ENCODE measurements around the gene MPST.
"Not testable (repeated sequence)": the region's sequence is repeated elsewhere in the genome, so short reads cannot be mapped to it uniquely, and the experiment has no call there.

The MPST gene

DNA sequence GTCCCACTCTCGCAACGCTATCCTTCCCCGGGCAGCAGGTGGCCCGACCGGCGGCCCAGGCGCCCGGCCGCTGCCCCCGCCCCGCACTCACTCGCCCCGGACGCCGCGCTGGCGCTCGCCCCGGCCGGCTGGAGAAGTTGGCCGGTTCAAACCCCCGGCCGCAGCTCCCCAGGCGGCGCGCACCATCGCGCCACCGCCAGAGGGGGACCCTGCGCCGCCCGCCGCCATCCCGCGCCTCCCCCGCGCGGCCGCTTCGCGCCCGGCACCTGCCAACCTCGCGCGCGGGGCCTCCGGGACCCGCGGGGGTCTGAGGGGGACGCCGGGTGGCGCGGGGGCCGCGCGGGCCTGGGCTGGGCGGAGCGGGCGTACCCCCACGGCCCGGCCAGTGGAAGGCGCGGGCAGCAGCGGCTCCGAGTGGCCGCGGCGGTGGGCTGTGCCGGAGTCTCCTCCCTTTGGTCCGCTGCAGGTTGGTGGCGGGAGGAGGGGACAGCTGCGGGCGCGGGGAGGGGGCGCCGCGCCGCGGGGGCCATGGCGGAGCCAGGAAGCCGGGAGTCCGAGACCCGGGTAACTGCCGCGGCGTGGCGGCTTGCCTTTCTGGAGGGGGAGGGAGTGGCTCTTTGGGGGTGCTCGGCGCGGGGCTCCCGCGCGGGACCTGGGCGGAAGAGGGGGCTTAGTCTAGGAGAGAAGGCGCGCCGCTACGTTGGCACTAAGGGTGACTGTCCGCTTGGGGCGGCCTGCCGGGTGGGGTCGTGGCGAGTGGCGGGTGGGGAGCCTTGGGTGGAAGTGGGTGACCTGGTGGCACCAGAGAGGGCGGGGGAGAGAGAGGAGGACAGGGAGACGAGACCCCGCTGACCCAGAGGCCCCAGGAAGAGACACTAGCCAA is at the start of gene MPST, which contains the start of gene TST:
Gene MPST, plus strand, starts transcription at position 434 of the 883 bp plus-strand sequence. Its CDS starts 95 bp downstream, at position 529.
Gene TST, minus strand, starts transcription at position 139 of the 883 bp plus-strand sequence. CDS start 715 bp downstream, outside the sequence.
- DNase-seq: peak; percentile 37

DNA sequence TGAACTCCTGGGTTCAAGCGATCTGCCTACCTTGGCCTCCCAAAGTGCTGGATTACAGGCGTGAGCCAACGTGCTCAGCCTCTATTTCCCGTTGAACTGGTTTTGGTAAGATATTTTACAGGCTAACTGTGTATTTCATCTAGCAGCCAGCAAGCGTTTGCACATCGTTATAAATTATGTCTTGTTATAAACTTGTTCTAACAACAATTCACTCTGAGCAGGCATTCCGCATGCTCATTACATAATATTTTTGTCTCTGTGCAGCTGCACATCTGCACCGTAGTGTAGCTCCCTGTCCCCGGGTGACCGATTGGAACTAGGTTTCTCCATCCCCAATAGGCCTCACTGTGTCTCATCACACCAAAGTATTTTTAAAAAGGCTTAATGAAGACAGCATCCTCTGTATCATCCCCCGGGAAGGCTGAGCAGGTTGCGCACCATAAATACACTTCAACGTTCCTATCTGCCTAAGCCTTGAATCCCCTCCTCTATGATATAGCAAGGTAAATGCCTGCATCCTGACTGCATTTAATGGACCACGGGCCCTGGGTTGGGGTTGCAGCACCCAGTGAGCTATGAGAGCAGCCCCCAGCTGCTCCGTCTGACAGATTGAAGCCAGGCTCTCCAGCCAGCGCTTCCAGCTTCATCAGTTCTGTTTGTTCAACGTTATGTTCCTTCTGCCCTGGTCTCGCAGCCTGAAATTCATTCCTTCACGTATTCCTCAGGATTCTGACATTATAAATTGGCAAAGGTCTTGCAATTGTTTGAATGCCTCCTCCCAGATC is 48.0 kb upstream of the MPST start:
- no peak for DNase-seq

DNA sequence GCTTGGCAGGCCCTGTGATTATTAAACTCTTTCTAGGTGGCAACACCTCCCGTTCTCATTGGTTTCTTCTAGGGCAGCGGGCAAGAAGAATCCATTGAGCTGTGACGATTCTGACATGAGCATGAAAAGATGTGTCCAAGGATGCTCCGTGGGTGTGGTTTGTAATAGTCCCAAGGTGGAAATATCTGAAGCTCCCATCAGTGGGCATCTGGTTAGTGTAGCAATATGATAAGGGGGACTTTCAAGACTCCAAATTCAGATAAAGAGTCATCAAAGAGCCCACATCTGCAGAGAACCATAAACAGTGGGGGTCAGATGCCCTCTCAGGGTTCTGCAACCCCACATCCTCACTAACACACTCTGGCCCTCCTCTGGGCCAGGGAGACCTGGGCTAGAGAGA is 42.9 kb upstream of the MPST start:
- no peak for DNase-seq

DNA sequence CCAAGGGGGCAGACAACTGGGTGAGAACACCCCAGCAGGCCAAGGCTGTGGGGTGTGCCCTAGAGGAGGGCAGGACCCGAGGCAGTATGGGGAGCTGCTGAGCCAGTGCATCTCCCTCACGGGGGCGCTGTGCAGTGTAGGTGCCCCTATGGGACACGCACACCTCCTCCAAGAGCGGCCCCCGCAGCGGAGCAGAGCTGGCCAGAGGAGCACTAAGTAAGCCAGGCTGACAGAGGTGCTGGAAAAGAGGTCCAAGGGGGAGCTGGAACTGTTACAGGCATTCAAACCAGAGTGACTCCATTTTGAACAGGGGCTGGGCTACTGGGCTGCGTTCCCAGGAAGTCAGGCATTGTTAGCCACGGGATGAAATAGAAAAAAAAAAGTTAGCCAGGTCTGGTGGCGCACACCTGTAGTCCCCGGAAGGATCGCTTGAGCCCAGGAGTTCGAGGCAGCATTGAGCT is 42.1 kb upstream of the MPST start:
- DNase-seq: peak; percentile 83

DNA sequence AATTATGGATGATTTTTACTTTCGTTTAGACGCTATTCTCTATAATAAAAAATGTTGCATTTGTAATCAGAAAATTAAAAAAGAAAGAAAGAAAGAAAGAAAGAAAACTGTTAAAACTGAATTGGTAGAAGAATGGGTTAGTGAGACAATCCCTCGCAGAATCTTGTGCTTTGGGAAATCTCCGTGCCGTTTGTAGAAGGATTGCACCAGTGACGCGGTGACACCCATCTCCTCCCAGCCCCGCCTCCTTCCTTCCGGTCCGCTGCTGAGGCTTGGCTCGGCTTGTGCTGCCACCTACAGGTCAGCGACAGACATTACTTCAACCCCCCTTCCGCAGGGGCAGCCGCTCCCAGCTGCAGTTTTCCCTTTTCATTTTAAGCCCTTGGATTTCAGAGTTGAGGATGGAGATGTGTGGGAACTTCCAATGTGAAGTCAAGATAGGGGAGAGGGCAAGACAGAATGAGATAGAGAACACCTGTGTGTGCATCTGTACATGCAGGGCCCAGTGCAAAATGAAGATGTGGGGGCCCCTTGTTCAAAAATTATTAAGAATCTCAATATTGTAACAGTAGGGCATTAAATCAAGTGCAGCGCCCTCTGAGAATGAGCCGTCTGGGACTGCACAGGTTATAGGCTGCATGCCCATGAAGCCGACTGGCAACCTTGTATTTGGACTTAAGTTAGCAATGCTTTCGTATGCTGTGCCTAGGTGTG is 41.4 kb upstream of the MPST start:
- peak; percentile 87 for DNase-seq

DNA sequence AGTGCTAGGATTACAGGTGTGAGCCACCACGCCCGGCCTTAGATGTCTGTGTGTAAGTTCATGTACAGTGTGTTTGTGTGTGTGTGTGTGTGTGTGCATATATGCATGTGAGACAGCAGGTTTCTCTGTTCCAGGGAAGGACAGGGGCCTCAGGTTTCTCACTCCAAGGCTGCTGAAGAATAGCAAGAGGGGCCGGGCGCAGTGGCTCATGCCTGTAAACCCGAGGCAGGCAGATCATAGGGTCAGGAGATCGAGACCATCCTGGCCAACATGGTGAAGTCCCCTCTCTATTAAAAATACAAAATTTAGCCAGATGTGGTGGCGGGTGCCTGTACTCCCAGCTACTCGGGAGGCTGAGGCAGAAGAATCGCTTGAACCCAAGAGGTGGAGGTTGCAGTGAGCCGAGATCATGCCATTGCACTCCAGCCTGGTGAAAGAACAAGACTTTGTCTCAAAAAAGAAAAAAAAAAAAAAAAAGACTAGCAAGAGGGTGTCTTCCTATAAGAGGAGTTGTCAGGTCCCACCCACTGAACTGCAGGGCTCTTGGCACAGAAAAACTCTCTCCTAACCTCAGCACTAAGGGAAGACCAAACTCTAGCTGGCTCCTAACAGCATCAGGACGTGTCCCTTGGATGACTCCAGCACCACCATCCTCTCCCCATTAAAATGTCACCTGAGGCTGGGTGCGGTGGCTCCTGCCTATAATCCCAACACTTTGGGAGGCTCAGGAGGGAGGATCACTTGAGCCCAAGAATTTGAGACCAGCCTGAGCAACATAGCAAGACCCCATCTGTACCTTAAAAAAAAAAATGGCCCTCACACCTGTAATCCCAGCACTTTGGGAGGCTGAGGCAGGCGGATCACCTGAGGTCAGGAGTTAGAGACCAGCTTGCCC is 40.3 kb upstream of the MPST start:
- no peak for DNase-seq

DNA sequence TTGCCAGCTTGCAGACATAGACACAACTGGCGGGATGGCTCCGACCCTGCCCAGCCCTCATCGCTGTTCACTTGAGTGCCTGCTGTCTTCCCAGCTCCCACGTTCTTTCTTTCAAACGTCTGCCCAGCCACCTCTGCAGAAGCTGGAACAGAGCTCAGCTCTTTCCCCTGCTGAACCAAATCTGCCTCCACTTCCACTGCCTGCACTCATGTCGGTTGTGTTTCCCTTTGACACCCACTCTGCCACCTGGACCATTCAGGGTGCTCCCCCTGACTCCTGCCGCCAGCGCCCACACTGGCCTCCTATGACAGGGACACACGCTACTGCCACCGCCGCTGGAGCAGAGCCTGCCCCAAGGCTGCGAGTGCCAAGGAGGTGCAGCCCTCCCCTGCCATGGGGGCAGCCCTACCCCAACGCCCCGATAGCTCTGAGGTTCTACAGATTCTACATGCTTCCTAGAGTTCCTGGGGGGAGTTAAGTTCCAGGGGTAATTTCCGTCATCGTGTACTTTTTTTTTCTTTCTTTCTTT is 38.2 kb upstream of the MPST start:
- DNase-seq: no peak

DNA sequence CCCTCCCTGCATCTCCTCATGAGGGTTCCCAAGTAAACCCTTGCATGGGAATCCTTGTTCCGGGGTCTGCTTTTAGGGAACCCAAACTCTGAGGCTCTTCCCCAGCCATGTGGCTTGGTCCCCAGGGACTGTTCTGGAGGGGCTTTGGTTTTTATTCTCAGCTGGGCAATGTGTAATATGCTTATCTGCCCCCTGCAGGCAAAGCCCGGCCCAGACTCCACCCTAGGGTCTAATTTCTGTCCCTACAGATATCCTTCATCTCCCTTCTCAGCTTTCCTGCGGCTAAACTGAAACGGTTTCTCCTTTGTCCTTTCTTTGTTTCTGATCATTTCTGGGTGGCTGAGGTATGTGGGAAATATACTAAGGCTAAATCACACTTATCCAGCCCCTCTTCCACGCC is 37.4 kb upstream of the MPST start:
- no peak for DNase-seq

DNA sequence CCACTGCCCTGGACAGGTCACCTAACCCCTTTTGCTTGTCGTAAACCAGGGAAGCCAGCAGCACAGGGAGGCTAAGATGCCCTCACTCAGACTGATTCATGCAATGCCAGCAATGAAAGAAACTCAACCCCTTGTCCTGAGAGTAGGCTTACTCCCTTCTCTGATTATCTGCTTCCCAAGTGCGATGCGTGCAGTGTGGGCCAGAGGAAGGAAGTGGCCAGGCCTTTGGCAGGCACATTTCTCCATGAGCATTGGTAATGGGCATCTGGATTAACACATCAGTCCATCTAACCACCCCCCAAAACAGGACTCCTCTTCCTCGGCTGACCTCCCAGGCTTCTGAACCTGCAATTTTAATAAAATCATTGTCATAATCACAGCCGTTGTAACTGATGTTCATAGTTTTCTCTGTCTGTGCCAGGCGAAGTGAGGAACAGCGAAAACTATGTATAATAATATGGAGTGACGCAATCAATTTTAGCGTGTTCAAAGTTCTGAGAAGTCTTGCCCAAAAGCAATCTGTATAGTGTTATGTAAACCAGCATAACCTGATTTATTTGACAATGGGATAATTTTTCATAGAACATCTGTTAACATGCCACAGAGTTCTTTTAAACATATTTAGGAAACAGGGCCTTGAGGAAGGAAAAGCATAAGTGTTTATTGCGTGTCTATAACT is 34.2 kb upstream of the MPST start:
- no peak for DNase-seq

DNA sequence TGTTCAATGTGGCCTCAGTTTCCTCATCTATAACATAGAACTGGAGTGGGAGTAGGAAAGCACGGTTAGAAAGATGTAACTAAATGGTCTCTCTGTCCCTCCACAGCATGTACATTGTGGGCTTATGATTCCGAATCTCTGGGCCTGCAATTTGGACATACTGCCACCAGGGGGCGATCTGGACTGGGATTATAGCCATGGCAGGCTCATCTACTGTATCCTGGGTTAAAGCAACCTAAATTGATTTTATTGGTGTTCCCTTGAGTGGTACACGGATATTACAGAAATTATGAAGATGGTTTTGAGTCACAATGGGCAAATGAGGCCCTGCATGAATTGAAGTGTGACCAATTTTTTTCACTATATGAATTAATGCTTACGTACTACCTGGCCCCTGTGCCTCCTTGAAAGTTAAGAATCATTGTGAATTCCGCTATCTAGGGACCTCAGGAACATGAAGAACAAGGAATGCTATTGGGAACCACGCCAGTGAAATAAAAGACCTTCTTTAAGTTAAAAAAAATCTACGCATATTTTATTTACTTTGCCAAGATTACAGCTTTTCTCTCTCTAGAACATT is 33.2 kb upstream of the MPST start:
- no peak for DNase-seq

DNA sequence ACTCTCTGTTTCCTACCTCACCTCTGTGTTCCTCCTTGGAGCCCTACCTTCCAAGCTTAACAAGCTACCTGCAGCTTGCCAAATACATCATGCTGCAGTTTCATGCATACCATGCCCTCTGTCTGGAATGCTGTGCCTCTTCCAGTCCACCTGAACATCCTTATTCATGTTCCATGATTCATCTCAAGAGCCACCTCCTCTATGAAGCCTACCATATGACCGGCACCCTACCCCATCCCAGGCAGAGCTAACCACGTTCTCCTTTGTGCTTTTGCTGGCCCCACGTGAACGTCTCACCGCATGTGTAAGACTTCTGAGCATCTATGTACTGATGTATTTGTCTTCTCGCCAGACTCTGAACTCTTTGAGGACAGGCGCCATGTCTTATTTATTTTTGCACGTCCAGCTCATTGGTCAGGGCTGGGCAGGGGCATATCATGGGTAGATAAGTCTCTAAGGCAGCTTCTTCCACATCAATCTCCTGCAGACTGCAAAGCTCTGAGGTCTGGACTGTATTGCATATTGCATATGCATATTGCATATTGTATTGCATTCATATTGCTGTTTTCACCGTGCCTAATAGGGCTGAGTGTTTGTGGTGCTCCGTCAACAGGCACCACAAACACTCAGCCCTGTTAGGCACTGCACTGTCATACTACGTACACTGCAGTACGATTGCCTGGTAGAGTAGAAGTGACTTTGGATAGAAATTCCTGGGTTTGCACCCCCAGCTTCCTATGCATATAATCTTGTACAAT is 31.3 kb upstream of the MPST start:
- DNase-seq: no peak

DNA sequence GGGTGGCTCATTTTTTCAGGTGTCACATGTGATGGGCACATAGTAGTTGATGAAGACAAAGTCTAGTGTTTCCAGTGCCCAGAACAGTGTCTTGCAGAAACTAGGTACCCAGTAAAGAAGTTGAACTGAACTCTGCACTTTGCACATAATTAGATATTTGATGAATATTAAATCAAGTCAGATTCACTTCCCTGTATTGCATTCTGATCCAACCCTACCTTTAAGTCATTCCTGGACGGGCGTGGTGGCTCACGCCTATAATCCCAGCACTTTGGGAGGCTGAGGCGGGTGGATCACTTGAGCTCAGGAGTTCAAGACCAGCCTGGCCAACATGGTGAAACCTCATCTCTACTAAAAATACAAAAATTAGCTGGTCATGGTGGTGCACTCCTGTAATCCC is 30.5 kb upstream of the MPST start:
- not testable (repeated sequence) for DNase-seq

DNA sequence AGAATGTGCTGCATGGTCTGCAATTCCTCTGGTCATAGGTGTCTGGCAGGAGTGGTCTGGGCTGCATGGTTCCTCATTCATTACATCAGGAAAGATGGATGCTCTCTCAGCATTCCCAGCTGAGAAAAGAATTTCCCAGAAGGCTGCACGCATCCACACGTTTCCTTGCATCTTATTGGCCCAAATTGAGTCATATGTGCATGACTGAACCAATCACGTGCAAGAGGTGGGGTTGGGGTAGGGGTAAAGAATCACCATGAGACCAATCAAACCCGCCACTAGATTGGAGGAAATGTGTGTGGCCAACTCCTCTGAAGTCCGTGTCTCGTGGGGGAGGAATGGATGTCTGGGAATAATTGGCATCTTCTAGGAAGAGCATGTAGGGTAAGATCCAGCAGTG is 29.1 kb upstream of the MPST start:
- no peak for DNase-seq

DNA sequence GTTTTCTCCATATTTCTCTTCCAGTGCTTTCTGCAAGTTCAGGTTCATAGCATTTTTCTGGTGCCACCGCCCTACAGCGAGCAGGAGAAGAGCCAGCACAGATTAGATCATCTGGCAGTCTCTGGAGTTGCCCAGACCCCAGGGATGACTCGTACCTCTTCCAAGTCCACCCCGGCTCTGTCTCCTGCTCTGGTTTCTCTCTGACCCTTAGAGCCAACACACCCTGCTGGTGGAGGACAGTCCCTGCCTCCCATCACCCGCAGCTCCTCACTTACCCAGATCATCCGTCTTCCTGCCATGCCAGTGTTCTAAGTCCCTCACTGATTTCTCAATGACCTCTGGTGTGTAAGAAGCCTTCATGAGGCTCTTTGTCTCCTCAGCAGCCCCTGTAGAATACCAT is 28.3 kb upstream of the MPST start:
- DNase-seq: no peak

DNA sequence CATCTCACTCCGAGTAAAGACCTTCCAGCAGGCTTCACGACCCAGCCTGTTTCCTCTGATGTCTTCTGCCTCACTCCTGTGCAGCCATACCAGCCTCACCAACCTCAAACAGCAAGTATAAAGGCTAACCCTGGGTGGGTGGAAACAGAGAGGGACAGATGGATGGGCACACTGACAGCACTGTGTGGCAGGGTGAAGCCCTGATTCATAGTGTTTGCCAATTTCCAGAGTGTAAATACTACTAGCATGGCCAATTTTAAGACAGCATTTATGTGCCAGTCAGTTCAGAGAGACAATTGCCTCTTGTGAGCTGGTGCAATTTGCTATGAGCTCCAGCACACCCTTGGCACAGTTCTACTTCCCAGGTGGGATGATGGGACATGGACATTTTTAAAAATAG is 21.8 kb upstream of the MPST start:
- DNase-seq: no peak

DNA sequence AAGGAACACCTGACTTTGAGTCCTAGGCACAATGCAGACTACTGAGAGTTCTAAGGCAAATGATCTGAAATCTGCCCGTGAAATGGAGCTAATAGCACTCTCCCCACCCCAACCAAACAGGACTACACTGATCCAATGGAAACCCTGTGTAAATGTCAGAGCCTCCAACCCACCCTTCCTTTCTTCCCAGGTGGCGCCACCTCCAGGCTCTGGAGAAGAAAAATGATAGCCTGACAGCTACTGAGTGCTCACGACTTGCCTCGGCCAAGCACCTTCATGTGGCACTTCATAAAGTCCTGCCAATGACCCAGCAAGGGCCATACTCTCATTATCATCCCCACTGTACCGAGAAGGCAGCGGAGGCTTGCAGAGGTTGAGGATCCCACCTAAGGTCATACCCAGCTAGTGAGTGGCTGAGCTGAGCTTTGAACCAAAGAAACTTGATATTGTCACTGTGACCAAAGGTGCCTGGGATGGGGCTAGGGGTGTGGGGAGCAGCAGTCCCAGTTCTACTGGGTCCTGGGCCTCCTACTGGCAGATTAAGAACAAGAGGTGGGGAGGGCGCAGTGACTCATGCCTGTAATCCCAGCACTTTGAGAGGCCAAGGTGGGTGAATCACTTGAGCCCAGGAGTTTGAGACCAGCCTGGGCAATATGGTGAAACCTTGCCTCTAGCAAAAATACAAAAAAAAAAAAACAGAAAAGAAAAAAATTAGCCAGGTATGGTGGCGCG is 20.8 kb upstream of the MPST start:
- no peak for DNase-seq

DNA sequence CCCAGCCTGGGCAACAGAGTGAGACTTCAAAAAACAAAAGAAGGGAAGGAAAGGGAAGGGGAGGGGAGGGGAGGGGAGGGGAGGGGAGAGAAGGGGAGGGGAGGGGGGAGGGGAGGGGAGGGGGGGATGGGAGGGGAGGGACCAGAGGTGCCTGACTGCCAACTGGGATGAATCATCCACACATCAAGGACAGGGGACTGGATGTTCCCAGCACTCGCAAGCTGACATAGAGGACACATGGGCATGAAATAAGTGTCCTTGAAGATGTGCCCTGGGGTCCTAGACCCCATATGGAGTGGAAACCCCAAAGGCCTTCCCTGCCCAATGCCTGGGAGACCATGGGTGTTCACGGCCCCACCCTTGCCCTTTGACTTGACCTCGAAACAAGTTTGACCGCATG is 20.1 kb upstream of the MPST start:
- no peak for DNase-seq

DNA sequence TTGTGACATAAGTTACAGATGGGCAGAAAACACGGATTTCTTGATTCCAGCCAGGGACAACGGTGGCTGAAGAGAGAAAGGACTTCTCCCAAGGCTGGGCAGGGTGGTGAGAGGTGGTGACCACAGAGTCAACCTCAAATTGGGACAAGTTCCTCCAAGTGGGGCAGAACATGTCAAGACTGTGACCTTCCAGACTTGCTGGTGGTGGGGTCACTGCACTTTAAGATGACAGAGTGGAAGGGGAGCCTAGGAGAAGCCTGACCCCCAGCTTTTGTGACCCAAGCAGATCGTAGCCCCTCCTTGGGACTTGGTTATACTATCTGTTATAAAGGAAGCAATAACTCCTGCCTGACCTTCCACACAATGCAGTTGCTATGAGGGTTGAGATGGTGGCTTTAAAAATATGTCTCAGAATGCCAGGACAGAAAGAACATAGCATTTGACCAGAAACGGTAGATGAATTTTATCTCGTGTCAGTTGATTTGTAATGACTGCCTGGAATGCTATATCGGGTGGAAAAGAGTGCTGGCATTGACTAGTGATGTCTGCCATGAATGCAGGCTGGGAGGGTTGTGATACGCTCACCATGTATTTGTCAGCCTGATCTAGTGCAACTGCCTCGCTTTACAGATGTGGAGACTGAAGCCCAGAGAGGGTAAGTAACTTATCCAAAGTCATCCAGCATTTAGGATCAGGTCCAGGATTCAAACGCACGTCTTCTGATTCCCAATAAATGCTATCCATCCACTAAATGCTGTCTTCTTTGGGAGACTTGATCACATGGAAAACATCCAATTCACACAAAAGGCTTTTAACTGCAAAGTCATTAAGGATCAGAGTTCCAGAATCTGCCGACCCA is 18.6 kb upstream of the MPST start:
- no peak for DNase-seq
